Type B pancreatic cell (in vitro differentiated cells): ENCODE measurements around the gene HDAC10. TPM values are rescaled to one million over a fixed set of nuclear protein-coding genes. Genes with fewer than 3 reads are reported as not detected.
A peak's percentile ranks its signal among the peaks of the same experiment; 100 is the strongest.

ENCODE experiments used
- DNase-seq: peaks from one replicate; pipeline ENCODE4 v3.0.0; 2021; ENCODE audit warnings: mixed read lengths; ENCODE audit not compliant: unreplicated experiment; ENCODE audit errors: extremely low spot score
- H3K27ac Mint-ChIP-seq: 2 replicates; pipeline ENCODE4 v1.8.0; 2021; ENCODE audit warnings: mild to moderate bottlenecking, mixed read lengths
- H3K27me3 Mint-ChIP-seq: 2 replicates; pipeline ENCODE4 v1.8.0; 2021; ENCODE audit warnings: mixed read lengths
- H3K36me3 Mint-ChIP-seq: 2 replicates; pipeline ENCODE4 v1.8.0; 2021; ENCODE audit warnings: mixed read lengths
- H3K4me1 Mint-ChIP-seq: one replicate; pipeline ENCODE4 v1.8.0; 2021; ENCODE audit warnings: mixed read lengths; ENCODE audit not compliant: unreplicated experiment
- H3K4me3 Mint-ChIP-seq: 2 replicates; pipeline ENCODE4 v1.8.0; 2021; ENCODE audit warnings: mild to moderate bottlenecking, mixed read lengths
- H3K9me3 Mint-ChIP-seq: 2 replicates; pipeline ENCODE4 v1.8.0; 2021; ENCODE audit warnings: mixed read lengths
- total RNA-seq: library from RNA; stranded (reverse); gene quantifications from 2 replicates; pipeline ENCODE4 v1.2.1, GENCODE V29; 2021; ENCODE audit warnings: low replicate concordance
- TF ChIP-seq, protein P1 (sequence below): fragments of 200-600 bp; sonication (generic); conservative IDR thresholded peaks from 2 replicates; pipeline ENCODE4 v1.5.0; 2021; ENCODE audit warnings: antibody characterized with exemption, mild to moderate bottlenecking

Gene HDAC10
- total RNA-seq, 1 donor from 2014 or later = 37.1 TPM

- peaks cover 5% of the 10 kb centered on the region for H3K4me1 Mint-ChIP-seq
- H3K27me3 Mint-ChIP-seq = no peaks in the 10 kb centered on the region
- no peak for DNase-seq
- no peak overlapping the region for H3K4me3 Mint-ChIP-seq
- TF ChIP-seq, protein P1, sequence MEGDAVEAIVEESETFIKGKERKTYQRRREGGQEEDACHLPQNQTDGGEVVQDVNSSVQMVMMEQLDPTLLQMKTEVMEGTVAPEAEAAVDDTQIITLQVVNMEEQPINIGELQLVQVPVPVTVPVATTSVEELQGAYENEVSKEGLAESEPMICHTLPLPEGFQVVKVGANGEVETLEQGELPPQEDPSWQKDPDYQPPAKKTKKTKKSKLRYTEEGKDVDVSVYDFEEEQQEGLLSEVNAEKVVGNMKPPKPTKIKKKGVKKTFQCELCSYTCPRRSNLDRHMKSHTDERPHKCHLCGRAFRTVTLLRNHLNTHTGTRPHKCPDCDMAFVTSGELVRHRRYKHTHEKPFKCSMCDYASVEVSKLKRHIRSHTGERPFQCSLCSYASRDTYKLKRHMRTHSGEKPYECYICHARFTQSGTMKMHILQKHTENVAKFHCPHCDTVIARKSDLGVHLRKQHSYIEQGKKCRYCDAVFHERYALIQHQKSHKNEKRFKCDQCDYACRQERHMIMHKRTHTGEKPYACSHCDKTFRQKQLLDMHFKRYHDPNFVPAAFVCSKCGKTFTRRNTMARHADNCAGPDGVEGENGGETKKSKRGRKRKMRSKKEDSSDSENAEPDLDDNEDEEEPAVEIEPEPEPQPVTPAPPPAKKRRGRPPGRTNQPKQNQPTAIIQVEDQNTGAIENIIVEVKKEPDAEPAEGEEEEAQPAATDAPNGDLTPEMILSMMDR = no peak
- H3K9me3 Mint-ChIP-seq = no peaks in the 10 kb centered on the region
- H3K27ac Mint-ChIP-seq = no peak overlapping the region
- peaks cover 23% of the 10 kb centered on the region for H3K36me3 Mint-ChIP-seq
These were observed 37.8 kb downstream of the HDAC10 start for GRCh38 chr22:50213263-50213662.

- Mint-ChIP-seq H3K36me3 (peaks cover 23% of the 10 kb centered on the region), H3K27me3 (no peaks in the 10 kb centered on the region), H3K9me3 (no peaks in the 10 kb centered on the region), H3K27ac (no peak overlapping the region), H3K4me1 (peaks cover 5% of the 10 kb centered on the region), H3K4me3 (no peak overlapping the region)
- TF ChIP-seq, protein P1 = no peak
- DNase-seq = no peak
These were observed 39.9 kb downstream of the HDAC10 start for GRCh38 chr22:50211147-50211546.

GRCh38 chr22:50210378-50211139 lies 40.5 kb downstream of the HDAC10 start:
- TF ChIP-seq, protein P1 = no peak
- Mint-ChIP-seq H3K4me1 (peaks cover 5% of the 10 kb centered on the region), H3K36me3 (peaks cover 23% of the 10 kb centered on the region), H3K27me3 (no peaks in the 10 kb centered on the region), H3K4me3 (no peak overlapping the region), H3K9me3 (no peaks in the 10 kb centered on the region), H3K27ac (no peak overlapping the region)
- no peak for DNase-seq

DNA sequence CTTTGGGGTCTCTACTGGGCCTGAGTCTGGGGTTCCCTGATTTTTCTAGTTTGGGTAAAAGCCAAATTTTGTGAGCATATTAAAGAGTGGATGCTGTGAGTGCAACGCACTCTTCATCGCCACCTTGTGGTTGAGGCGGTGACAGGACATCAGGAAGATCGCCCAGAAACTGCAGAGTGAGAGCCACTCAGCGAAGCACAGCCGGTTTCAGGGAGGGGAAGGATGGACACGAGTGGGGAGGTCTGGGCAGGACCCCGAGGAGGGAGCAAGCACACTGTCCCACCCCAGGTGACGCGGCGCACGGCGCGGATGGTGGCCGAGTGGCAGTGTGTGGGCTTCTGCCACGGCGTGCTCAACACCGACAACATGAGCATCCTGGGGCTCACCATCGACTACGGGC lies 41.2 kb downstream of the HDAC10 start:
- Mint-ChIP-seq H3K4me1 (peaks cover 10% of the 10 kb centered on the region), H3K4me3 (peak overlapping the region; percentile 23), H3K27ac (peak overlapping the region; percentile 12), H3K36me3 (peaks cover 23% of the 10 kb centered on the region), H3K27me3 (no peaks in the 10 kb centered on the region), H3K9me3 (no peaks in the 10 kb centered on the region)
- TF ChIP-seq, protein P1 = peak; percentile 91
- DNase-seq = no peak

DNA sequence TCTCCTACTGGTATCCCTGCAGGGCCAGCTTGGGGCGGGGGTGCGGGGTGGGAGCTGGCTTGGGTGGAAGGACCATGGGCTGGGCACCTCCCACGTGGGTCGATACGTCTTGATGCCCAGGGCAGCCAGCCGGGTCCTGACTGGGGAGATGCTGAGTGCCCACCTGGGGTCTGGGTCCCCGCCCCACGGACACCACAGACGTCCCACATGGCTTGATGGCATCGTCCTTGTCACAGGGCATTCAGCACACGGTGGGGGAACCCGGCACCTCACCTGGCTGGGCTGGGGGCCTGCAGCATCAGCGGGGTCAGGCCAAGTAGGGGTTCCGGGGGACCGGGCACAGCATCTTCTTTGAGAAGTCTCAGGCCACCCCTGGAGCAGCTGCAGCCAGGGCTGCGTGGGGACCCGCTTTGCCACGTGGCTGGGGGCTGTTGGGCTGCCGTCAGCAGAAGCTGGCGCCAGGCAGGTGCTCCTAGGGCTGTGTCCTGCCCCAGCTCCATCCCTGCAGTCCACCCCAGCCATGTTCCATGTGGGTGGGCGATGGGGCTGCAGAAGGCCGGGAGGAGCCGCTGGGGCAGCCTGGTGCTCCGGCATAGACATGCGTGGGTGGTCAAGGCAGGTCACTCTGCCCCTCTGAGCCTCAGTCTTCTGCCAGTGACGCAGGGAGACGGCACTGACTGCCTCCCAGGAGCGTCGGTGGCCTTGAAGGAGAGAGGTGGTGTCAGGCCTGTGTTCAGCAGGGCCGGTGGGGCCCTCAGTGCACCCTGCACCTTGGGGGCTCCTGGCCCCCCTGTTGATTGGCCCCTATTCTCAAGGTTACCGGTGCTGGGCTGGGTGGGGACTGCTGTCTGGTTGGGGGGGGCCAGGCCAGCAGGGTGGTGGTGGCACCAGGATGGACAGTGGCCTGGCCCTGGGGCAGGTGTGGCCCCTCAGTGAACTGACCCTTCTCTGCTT lies 41.8 kb downstream of the HDAC10 start:
- no peak for DNase-seq
- Mint-ChIP-seq H3K4me1 (peaks cover 12% of the 10 kb centered on the region), H3K36me3 (peaks cover 24% of the 10 kb centered on the region), H3K9me3 (no peaks in the 10 kb centered on the region), H3K27me3 (no peaks in the 10 kb centered on the region), H3K4me3 (no peak overlapping the region), H3K27ac (peak overlapping the region; percentile 12)
- TF ChIP-seq, protein P1 = no peak
